ENCODE data around the gene PEAK3.

DNA sequence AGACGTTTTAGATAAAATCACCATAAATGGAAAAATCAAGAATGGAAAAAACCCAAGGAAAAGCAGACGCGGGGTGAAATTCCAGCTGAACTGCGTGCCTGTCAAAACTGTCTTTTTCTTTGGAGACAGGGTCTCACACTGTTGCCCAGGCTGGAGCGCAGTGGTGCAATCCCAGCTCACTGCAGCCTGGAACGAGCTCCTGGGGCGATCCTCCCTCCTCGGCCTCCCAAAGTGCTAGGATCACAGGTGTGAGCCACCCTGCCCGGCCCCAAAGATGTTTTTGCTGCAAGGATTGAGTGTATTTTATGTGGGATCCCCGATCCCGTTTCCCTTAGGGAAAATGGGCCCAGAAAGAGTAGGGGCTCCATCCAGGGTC lies 875 bp upstream of the PEAK3 start:
- TF ChIP-seq, protein P1, sequence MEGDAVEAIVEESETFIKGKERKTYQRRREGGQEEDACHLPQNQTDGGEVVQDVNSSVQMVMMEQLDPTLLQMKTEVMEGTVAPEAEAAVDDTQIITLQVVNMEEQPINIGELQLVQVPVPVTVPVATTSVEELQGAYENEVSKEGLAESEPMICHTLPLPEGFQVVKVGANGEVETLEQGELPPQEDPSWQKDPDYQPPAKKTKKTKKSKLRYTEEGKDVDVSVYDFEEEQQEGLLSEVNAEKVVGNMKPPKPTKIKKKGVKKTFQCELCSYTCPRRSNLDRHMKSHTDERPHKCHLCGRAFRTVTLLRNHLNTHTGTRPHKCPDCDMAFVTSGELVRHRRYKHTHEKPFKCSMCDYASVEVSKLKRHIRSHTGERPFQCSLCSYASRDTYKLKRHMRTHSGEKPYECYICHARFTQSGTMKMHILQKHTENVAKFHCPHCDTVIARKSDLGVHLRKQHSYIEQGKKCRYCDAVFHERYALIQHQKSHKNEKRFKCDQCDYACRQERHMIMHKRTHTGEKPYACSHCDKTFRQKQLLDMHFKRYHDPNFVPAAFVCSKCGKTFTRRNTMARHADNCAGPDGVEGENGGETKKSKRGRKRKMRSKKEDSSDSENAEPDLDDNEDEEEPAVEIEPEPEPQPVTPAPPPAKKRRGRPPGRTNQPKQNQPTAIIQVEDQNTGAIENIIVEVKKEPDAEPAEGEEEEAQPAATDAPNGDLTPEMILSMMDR (IDR thresholded peaks at IDR 0.05), result no peak
- TF ChIP-seq POLR2AphosphoS5 (IDR thresholded peaks at IDR 0.05), result no peak
- TF ChIP-seq POLR2A (IDR thresholded peaks at IDR 0.05), result no peak
